HG02798 (cell line): ENCODE measurements around the gene GSTT2.
"Not testable (repeated sequence)": the region's sequence is repeated elsewhere in the genome, so short reads cannot be mapped to it uniquely, and the experiment has no call there.

ENCODE experiments used
- ATAC-seq: cut with Tn5 transposase; IDR thresholded peaks from one replicate; pipeline ENCODE4 v1.9.1; 2021; ENCODE audit warnings: mild to moderate bottlenecking; ENCODE audit not compliant: unreplicated experiment, poor library complexity

The GSTT2 gene

GRCh38 chr22:23971927-23972326, 8.0 kb upstream of the GSTT2 start:
- not testable (repeated sequence) for ATAC-seq

DNA sequence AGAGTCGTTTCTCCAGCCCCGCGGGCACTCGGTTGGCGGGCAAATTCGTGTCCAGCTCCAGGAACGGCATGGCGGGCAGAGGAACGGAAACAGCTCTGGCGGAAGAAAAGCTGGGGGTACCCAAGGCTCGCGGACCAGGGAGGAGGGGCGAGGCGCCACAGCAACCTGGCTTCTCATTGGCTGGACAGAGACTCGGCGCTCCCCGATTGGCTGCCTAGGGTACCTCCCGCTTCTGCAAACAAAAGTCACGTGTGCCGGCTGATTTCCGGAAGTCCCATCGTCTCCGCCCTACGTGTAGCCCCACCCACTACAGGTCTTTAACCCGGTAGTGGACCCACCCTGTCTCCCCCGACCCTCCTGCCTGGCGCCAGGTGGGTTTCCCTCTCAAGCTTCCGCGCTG, 5.6 kb upstream of the GSTT2 start, which contains the start of gene DDT:
Gene DDT (minus strand): TSS at position 97 of the 400 bp plus-strand sequence. CDS start 27 bp downstream, at position 70.
- ATAC-seq = peak; percentile 96

- peak; percentile 20 for ATAC-seq
Measured at GRCh38 chr22:23974836-23975352, 5.0 kb upstream of the GSTT2 start.

GRCh38 chr22:23977304-23977703, 2.6 kb upstream of the GSTT2 start:
- not testable (repeated sequence) for ATAC-seq

- not testable (repeated sequence) for ATAC-seq
Measured at GRCh38 chr22:23980567-23980966, 633 bp downstream of the GSTT2 start.

- ATAC-seq = peak; percentile 44
Measured at GRCh38 chr22:23984430-23984829, 4.5 kb downstream of the GSTT2 start.

- ATAC-seq = not testable (repeated sequence)
Measured at GRCh38 chr22:23986089-23986488, 6.2 kb downstream of the GSTT2 start.

- ATAC-seq = not testable (repeated sequence)
Measured at GRCh38 chr22:23986538-23987178, 6.7 kb downstream of the GSTT2 start.

- not testable (repeated sequence) for ATAC-seq
Measured at GRCh38 chr22:23989583-23990244, 9.8 kb downstream of the GSTT2 start.

DNA sequence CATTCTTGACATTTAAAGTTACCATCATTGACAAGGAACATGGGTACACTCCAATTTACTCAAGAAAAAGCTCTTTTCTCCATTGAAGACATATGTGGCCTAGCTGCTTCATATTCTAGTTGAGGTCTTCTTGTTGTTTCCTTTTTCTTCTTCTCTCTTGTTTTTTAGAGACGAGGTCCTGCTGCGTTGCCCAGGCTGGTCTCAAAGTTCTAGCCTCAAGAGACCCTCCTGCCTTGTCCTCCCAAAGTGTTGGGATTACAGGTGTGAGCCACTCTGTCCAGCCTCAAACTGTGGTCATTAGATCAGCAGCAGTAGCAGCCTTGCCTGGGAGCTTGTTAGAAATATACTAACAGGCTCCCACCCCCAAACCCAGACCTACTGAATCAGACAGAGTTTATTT, 13.1 kb downstream of the GSTT2 start:
- ATAC-seq = not testable (repeated sequence)

GRCh38 chr22:23993581-23994177, 13.7 kb downstream of the GSTT2 start:
- not testable (repeated sequence) for ATAC-seq

DNA sequence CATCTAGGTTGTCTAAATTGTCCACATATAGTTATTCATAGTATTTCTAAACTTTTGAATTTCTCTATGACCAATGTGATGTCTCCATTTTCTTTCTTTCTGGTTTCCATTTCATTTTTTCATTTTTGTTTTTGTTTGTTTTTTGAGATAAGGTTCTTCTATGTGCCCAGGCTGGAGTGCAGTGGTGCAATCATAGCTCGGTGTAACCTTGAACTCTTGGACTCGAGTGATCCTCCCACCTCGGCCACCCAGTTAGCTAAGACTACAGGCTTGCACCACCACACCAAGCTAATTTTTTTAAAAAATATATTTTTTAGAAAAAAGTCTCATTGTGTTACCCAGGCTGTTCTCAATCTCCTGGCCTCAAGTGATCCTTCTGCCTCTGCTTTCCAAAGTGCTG, 17.2 kb downstream of the GSTT2 start:
- no peak for ATAC-seq

DNA sequence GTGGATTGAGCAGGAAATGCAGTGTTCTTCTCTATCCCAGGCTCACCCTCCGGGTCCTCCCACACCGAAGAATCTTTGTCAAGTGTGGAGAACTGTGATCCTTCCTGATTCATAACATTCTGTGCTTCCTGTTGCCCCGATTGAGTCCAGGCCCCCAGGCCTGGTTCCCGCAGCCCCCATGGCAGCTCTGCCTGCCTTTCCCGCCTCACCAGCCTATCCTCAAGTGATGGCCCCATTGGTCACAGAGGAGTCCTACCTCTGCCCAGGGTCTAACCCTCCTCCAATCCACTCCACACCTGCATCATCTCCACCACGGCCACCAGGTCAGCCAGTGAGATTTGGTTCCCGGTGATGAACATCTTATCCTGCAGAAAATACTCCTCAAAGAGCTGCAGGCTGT, 19.8 kb downstream of the GSTT2 start:
- not testable (repeated sequence) for ATAC-seq

GRCh38 chr22:24001314-24001713, 21.4 kb downstream of the GSTT2 start:
- no peak for ATAC-seq

DNA sequence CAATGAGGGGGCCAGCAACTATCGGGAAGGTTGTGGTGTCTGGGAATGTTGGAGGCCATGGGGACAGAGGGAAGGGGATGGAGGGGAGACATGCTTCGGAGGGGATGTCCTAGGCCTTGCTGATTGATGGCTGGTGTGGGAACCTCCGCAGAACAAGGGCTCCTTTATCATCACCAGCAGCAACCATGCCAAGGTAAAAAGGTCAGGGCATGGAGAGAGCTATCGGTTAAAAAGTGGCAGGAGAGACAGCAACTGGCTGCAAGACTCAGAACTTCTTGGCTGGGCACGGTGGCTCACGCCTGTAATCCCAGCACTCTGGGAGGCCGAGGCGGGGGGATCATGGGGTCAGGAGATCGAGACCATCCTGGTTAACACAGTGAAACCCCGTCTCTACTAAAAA, 22.3 kb downstream of the GSTT2 start:
- ATAC-seq = no peak

DNA sequence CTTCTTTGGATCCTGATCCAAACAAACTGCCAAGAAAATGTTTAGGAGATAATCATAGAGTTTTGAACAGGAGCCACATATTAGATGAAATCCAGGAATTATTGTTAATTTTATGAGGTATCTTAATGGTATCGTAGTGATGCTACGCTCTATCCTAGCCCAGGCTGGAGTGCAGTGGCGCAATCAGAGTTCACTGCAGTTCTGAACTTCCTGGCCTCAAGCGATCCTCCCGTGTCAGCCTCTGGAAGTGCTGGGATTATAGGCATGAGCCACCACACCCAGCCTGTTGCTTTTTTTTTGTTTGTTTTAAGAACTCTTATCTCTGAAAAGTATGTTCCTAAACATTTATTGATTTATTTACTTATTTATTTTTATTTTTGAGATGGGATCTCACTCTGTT, 22.9 kb downstream of the GSTT2 start:
- ATAC-seq = no peak

DNA sequence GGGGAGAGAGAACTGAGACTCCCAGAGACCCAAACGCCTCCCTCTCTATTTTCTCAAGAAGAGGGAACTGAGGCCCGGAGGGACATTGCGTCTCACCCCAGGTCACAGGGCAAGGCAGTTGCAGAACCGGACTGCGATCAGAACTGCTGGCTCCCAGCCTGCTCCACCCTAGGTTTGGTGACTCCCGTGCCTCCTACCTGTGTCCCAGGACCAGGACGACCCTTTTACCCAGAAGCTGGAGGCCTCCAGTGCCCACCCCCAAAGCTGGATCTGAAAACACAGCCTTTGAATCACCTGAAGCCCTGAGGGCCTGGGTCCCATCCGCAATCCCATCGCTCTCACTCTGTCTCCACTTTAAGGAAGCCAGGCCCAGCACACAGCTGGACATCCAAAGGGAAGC, 24.0 kb downstream of the GSTT2 start:
- no peak for ATAC-seq

DNA sequence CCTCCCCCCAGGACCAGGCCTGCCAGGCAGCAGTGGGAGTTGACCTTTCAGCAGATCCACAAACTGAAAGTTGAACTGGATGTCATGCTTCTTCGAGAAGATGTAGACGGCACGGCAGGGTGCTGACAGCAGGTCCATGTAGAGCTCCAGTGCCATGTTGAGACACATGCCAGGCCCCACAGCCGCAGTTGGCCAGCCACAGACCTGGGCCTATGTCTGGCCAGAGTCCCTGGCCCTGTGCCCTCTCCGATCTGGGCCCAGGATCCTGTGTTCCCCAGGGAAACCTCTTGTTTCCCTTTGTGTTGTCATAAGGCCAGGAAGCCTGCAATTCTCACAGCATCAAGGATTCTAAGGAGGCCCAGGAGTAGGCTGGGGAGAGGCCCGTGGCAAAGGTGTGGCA, 25.3 kb downstream of the GSTT2 start, which contains the start of gene GSTT4:
Gene GSTT4 (minus strand): TSS at position 253 of the 400 bp plus-strand sequence. CDS start 97 bp downstream, at position 156.
- no peak for ATAC-seq

DNA sequence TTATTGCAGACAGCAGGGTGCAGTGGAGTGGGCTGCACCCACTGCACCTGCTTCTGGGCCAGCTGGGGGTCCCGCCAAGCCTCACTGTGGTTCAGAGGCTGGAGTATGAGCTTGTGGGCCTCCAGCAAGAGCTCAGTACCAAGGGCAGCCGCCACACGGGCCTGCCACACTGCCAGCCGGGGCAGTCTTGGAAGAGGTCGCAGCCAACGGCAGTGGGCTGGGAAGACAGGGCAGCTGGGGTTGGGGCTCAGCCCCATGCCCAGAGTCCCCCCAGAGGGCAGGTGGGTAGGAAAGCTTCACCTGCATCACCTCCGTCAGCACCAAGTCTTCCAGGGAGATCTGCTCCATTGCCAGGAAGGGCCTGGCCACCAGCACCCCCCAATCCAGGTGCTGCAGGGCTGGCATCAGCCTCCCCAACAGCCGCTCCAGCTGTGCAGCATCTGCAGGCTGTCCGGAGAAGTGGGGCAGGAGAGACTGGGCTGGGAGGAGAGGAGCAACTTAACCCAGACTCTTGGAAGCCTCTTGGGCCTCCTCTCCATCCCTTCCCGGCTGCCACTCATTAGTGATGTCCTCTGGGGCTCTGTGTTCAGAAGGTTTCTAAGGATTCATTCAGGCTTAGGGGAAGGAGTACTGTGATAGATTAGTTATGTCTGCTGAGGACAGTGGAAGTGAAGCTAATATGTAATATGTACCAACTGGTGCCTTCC, 26.4 kb downstream of the GSTT2 start:
- no peak for ATAC-seq

DNA sequence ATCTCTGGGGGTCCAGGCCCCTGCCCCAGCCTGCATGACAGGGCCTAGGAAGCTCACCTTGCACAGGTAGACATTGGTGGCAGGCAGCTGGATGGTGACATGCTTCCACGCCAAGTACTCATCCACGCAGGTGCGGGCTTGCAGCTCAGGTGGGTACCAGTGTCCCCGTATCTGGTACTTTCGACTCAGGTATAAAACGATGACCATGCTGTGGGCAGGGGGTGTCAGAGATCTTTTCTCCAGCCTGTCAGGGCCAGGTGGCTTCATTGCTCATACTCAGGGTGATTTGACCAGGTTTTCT, 26.9 kb downstream of the GSTT2 start:
- ATAC-seq = no peak
